ENCODE results near the gene FTO.
A peak's percentile ranks its signal among the peaks of the same experiment; 100 is the strongest.

FTO gene

GRCh38 chr16:54110016-54110981 lies 406.3 kb downstream of the FTO start:
- H3K4me3 ChIP-seq (ENCODE audit: low read depth, low read length), result no peak overlapping the region
- no peak for TF ChIP-seq CTCF (conservative IDR thresholded peaks at IDR 0.05; ENCODE audit: low read depth, low read length)
- DNase-seq (ENCODE audit: low read depth), result no peak

DNA sequence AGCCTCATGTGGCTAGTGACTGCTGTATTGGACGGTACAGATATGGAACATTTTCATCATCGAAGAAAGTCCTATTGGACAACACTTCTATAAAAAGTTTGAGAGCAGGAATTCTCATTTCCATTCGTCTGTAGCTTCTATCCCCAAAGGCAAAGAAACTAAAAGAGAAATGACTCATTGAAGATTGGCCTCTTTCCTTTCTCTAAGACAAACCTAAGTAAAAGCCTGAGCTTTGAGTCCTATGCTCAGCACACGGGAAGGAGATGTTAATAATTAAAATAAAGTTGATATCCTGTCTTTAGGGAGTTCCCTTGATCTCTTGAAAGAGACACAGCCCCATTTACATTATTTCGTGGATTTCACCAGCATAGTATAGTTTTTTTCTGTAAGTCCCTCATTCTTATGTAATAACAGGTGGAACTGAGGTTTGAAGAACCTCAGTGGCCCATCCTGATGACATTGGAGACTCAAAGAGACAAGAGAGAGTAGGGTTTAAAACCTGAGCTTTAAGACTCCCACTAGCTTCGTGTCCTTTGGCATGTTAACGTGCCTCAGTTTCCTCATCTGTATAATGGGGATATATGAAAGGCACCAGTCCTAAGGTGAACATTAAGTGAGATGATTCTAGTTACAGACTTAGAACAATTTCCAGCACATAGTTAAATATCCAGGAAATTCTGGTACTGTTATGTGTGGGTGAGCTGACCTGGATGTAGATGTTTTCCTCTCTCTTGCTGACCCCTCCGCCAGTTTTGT lies 408.7 kb downstream of the FTO start:
- DNase-seq (ENCODE audit: low read depth), result no peak
- no peak for TF ChIP-seq CTCF (conservative IDR thresholded peaks at IDR 0.05; ENCODE audit: low read depth, low read length)
- H3K4me3 ChIP-seq (ENCODE audit: low read depth, low read length), result no peak overlapping the region

- DNase-seq (ENCODE audit: low read depth), result no peak
- no peak overlapping the region for H3K4me3 ChIP-seq (ENCODE audit: low read depth, low read length)
- TF ChIP-seq CTCF (conservative IDR thresholded peaks at IDR 0.05; ENCODE audit: low read depth, low read length), result no peak
Observed at GRCh38 chr16:54115558-54115957, 411.6 kb downstream of the FTO start.

DNA sequence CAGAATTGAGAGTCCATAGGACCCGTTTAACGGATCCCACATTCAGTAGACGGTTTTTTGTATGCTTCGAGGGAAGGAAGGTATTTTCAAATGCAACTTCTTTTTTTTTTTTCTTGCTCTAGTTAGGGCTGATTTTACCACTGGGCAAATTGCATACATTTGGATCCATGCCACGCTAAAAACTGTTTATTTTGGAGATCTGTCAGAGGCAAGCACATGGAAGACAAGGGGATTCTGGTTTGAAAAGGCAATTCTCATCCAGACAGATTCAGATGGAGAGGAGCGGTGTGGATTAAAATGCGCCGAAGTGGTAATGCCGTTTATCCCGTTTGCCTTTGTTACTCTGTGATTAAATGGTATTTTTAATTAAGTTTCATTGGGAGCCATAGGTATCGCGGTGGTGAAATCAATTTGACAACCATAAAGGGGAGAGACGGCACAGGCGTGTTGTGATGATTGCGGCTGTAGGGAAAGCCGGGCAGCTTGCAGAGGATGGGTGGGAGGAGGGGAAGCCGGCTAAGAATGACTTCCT lies 412.2 kb downstream of the FTO start:
- peak; percentile 29 for DNase-seq (ENCODE audit: low read depth)
- H3K4me3 ChIP-seq (ENCODE audit: low read depth, low read length), result no peak overlapping the region
- TF ChIP-seq CTCF (conservative IDR thresholded peaks at IDR 0.05; ENCODE audit: low read depth, low read length), result no peak

DNA sequence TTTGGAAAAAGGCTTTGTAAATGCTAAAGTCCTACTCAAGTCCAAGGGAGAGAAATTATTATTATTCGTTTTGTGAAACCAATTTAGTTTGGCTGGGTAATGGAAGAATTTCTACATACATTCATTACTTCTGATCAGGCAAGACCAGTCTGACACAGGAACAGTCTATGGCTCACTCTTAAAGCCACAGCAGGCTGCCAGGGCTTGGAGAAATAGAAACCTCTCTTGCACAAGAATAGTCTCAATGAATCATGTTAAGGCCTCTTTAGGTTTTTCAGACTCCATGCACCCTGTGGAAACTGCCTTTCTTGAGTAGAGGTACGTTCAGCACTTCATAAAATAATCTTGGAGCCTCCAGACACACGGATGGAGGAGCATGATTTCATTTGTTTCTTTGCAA lies 414.9 kb downstream of the FTO start:
- no peak overlapping the region for H3K4me3 ChIP-seq (ENCODE audit: low read depth, low read length)
- DNase-seq (ENCODE audit: low read depth), result peak; percentile 57
- TF ChIP-seq CTCF (conservative IDR thresholded peaks at IDR 0.05; ENCODE audit: low read depth, low read length), result no peak

DNA sequence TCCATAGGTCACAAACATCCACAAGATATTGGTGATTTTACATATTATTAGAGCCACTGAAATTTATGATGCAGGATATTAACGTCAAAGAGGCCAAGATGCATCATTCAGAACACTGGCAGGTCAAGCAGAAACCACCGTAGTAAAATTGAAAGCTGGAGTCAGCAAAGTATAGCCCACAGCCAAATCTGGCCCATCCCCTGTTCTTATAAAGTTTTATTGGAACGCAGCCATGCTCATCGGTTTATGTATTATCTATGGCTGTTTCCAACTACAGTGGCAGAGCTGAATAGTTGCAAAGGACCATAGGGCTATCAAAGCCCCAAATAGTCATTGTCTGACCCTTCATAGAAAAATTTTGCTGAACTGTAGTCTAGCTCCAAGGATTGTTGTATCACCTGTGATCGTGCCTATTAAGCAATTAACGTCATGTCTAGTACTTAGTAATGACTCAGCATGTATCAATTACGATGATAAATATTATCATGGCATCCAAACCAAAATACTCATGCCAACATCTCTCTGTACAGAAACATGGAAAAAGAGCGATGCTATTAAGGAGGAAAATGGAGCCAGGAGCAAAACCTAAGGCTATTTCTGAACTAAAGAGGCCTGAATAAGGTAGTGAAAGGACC lies 417.0 kb downstream of the FTO start:
- DNase-seq (ENCODE audit: low read depth), result no peak
- no peak for TF ChIP-seq CTCF (conservative IDR thresholded peaks at IDR 0.05; ENCODE audit: low read depth, low read length)
- no peak overlapping the region for H3K4me3 ChIP-seq (ENCODE audit: low read depth, low read length)
